DND-41 (cell line): Measurements from ENCODE around the gene MEIS1.

Experiments
- EZH2 ChIP-seq: IDR thresholded peaks from 3 replicates; pipeline ENCODE4 v1.6.1; 2012; ENCODE audit warnings: borderline replicate concordance, low read depth, mild to moderate bottlenecking, moderate library complexity, low read length, inconsistent platforms; ENCODE audit not compliant: severe bottlenecking
- TF ChIP-seq, protein P1 (sequence below): IDR thresholded peaks from 2 replicates; pipeline ENCODE4 v1.5.1; 2012; ENCODE audit warnings: borderline replicate concordance, low read length, moderate library complexity, mild to moderate bottlenecking; ENCODE audit not compliant: poor library complexity, severe bottlenecking; ENCODE audit errors: extremely low read depth

DNA sequence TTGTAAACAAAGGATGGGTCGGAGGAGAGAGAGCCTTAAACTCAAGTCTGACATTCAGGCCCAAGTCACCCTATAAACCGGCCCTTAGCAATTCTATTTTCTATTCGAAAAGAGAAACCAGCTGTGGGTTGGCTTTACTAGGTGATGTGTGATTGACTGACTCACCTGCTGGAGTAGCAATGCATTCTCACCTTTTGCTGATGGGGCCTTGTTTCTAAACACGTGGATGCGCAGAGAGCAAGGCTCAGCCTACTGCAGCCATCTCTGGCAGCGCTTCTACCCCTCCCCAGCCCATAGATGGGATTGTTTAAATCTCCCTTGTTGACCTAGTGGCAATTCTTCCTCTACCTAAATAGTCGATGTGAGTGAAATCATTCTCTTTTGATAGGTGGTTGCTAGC, 138.5 kb downstream of the MEIS1 start:
- TF ChIP-seq, protein P1, sequence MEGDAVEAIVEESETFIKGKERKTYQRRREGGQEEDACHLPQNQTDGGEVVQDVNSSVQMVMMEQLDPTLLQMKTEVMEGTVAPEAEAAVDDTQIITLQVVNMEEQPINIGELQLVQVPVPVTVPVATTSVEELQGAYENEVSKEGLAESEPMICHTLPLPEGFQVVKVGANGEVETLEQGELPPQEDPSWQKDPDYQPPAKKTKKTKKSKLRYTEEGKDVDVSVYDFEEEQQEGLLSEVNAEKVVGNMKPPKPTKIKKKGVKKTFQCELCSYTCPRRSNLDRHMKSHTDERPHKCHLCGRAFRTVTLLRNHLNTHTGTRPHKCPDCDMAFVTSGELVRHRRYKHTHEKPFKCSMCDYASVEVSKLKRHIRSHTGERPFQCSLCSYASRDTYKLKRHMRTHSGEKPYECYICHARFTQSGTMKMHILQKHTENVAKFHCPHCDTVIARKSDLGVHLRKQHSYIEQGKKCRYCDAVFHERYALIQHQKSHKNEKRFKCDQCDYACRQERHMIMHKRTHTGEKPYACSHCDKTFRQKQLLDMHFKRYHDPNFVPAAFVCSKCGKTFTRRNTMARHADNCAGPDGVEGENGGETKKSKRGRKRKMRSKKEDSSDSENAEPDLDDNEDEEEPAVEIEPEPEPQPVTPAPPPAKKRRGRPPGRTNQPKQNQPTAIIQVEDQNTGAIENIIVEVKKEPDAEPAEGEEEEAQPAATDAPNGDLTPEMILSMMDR: no peak
- TF ChIP-seq EZH2: no peak
